GM18498 (cell line): ENCODE measurements around the gene ARPC4.

Experiments
- ATAC-seq: cut with Tn5 transposase; IDR thresholded peaks from one replicate; pipeline ENCODE4 v1.9.1; 2021; ENCODE audit warnings: mild to moderate bottlenecking, moderate library complexity; ENCODE audit not compliant: unreplicated experiment

The ARPC4 gene

DNA sequence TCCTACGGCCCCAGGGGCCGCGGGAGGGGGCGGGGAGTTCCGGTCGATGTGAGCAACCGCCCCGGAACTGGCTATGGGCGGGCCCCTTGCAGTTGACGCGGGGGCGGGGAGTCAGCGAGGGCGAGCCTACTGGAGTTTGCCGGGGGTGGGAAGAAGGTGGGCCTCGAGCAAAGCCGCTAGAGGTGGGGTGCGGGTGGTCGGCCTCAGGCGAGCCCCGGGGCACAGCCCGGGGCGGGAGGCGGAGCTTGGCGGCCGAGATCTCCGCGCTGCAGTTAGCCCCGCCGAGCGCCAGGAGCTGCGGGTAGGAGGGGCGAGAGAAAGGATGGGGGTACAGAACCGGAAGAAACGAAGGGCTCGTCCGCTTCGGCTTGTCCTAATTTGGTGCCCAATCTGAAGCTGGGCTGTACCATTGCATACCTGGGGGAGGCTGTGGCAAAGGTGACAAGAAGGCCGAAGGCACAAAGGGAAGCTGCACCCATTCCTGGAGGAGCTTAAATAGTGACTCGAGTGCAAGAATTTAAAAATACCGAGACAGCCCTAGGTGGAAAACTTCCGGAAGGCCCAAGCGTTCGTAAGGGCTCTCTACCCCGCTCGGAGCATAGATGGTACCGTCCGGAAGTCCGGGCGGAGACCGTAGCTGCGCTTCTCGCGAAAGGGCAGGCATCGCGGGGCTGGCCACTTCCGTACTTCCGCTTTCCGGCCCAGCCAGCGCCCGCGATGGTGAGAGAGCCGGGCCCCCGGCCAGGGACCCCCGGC is at the start of gene ARPC4, which contains the start of gene TADA3:
Gene ARPC4 (plus strand): TSS at position 678 of the 756 bp plus-strand sequence. CDS start 40 bp downstream, at position 718.
Gene TADA3 (minus strand): TSS at position 69 of the 756 bp plus-strand sequence. CDS start 1,007 bp downstream, outside the sequence.
- peak; percentile 82 for ATAC-seq

DNA sequence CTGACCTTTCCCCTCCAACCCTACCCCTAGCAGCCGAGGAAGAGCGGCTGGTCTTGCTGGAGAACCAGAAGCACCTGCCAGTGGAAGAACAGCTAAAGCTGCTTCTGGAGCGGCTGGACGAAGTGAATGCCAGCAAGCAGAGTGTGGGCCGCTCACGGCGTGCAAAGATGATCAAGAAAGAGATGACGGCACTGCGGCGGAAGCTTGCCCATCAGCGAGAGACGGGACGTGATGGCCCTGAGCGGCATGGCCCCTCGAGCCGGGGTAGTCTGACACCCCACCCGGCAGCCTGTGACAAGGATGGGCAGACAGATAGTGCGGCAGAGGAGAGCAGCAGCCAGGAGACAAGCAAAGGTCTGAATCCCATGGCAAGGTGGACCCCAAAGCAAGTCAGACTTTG is 49.3 kb upstream of the ARPC4 start:
- ATAC-seq: no peak

DNA sequence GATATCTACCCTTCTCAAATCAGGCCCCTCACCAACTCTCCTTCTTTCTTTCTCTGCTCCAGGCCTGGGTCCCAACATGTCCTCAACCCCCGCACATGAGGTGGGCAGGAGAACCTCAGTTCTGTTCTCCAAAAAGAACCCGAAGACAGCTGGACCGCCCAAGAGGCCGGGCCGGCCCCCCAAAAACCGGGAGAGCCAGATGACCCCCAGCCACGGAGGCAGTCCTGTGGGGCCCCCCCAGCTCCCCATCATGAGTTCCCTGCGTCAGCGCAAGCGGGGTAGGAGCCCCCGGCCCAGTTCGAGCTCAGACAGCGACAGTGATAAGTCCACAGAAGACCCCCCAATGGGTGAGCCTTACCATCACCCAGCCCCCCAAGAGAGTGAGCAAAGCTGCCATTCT is 48.7 kb upstream of the ARPC4 start:
- ATAC-seq: no peak

DNA sequence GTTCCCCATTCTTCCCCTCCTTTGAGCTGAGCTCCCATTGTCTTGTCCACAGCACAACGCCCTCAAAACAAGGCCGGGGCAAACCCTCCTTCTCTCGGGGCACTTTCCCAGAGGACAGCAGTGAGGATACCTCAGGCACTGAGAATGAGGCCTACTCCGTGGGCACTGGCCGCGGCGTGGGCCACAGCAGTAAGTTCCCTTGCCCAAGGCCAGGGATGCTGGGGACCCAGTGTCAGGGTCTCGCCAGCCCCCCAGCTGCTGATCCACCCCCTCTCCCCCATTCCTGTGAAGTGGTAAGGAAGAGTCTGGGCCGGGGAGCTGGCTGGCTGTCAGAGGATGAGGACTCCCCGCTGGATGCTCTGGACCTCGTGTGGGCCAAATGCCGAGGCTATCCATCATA is 47.4 kb upstream of the ARPC4 start:
- no peak for ATAC-seq

DNA sequence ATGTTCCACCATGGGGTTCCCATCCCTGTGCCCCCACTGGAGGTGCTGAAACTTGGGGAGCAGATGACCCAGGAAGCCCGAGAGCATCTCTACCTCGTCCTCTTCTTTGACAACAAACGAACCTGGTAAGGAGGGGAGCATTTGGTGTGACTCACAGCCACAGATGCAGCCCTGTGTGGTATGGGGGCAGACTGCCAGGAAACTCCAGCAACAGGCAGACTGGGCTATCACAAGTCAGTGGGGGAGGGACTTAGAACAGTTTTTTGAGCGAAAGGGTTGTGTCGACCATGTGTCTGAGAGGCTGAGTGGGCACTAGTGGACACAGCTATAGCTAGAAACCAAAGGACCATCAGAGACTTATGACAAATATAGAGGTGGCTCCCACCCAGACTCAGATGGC is 46.6 kb upstream of the ARPC4 start:
- no peak for ATAC-seq

DNA sequence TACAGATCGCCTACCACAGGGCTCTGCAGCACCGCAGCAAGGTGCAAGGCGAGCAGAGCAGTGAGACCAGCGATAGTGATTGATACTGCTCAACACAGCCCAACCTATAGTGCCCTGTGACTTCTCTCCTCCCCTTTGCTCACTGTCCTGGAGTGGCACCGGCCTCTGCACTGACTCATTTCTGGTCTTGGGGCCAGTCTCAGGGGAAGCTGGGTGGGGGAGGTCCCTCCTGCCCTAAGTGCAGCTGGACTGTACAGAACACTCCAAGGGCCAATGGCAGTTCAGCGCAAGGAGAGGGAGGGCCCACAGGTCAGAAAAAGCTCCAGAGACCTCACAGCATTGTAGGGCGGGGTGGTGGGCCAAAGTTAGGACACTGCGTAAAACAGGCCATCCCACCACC is 45.6 kb upstream of the ARPC4 start:
- ATAC-seq: no peak

DNA sequence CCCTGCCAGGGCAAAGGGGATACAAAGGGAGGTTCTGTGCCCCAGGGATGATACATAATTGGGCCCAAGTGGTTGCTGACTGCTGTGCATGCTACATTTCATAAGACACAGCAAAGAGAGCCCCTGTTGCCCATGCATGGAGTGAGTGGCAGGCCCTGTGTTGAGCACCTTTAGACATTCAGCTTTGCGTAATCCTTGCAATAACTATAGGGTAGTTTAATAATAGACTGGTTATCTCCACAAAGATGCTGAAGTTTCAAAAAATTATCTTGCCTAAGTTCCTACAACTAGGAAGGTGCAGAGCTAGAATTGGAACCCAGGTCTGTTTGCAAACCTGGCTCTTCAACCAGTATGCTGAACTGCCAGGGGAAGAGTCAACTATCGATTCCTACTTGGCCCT is 44.9 kb upstream of the ARPC4 start:
- ATAC-seq: no peak

DNA sequence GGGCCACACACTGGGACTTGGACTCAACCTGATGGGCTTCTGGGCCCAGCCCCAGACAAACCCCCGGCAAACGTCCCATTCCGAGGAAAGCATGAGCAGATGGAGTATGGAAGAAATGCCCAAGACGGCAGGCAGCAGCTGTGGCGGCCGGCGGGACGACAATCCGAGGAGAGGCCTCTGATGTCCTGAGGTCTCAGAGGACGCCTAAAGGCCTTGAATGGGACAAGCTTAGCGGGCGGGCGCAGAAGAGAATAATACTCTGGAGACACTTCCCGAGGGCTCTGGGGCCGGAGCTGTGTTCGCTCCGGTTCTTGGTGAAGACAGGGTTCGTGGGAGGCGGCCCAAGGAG is 43.6 kb upstream of the ARPC4 start:
- no peak for ATAC-seq

DNA sequence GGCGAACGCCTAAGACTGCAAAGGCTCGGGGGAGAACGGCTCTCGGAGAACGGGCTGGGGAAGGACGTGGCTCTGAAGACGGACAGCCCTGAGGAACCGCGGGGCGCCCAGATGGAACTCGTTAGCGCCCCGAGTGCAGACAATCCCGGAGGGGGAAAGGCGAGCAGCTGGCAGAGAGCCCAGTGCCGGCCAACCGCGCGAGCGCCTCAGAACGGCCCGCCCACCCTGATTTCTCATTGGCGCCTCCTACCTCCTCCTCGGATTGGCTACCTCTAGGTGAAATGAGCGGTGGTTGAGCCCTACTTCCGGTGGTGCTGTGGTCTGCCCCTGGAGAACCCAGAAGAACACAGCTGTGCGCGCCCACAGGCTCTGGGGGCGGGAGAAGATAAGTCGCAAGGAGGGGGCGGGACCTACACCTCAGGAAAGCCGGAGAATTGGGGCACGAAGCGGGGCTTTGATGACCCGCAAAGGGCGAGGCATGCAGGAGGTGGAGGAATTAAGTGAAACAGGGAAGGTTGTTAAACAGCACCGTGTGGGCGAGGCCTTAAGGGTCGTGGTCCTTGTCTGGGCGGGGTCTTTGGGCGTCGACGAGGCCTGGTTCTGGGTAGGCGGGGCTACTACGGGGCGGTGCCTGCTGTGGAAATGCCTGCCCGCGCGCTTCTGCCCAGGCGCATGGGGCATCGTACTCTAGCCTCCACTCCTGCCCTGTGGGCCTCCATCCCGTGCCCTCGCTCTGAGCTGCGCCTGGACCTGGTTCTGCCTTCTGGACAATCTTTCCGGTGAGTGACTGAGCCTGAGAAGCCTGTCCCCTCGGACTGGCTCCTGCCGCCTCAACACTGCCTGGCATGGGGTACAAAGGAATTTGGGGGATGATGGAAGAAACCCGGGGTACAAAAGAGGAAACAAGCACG is 43.0 kb upstream of the ARPC4 start, which contains the start of gene OGG1:
Gene OGG1 (plus strand): TSS at position 308 of the 911 bp plus-strand sequence. CDS start 335 bp downstream, at position 643.
- ATAC-seq: peak; percentile 92

DNA sequence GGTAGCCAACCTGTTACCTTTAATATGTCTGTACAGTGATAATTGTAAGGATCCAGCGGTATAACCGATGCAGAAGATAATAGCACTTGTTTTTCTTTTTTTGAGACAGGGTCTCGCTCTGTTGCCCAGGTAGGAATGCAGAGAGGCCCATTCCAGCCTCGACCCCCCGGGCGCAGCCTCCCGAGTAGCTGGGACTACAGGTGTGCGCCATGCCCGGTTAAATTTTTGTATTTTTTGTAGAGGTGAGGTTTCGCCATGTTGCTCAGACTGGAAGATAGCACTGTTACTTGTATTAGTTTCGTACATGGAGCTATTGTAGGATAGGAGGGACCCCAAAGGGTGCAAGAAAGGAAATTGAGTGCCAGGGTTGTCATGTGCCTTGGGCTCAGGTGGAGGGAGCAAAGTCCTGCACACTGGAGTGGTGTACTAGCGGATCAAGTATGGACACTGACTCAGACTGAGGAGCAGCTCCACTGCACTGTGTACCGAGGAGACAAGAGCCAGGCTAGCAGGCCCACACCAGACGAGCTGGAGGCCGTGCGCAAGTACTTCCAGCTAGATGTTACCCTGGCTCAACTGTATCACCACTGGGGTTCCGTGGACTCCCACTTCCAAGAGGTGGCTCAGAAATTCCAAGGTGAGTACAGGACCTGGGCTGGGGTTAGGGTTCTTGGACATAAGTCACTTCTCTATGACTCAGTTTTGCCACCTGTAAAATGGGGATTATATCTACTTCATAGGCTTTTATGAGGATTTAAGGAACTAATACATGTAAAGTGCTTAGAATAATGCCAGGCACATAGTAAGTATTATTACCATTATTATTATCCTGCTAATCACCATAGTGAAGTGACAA is 42.1 kb upstream of the ARPC4 start:
- no peak for ATAC-seq

DNA sequence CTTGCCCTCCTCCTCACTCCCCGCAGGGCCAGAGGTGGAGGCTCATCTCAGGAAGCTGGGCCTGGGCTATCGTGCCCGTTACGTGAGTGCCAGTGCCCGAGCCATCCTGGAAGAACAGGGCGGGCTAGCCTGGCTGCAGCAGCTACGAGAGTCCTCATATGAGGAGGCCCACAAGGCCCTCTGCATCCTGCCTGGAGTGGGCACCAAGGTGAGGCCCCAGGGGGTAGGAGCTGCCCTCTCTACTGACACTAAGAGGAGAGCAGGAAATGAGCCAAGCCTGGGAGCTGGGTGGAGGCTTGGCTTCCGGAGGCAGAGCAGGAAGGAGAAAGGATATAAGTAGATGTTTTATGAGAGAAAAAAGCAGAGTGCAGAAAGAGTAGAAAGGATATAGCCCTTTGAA is 38.2 kb upstream of the ARPC4 start:
- no peak for ATAC-seq

DNA sequence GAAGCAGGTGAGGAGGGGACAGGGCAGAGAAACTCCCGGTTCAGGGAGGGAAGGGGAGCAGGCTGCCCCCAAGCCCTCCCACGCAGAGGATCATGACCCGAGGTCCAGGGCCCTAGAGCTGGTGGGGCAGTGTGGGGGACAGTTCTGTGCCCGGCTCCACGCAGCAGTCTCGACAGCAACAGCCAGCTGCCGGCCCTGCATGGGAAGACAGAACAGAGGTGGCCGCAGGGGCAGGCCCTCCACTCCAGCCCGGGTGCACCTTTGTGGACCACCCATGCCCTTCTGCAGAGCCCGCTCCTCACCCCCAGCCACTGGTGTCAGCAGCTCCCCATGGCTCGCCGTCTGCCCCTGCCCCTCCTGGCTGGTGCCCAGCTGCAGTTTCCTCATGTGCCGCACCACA is 35.5 kb upstream of the ARPC4 start:
- no peak for ATAC-seq

DNA sequence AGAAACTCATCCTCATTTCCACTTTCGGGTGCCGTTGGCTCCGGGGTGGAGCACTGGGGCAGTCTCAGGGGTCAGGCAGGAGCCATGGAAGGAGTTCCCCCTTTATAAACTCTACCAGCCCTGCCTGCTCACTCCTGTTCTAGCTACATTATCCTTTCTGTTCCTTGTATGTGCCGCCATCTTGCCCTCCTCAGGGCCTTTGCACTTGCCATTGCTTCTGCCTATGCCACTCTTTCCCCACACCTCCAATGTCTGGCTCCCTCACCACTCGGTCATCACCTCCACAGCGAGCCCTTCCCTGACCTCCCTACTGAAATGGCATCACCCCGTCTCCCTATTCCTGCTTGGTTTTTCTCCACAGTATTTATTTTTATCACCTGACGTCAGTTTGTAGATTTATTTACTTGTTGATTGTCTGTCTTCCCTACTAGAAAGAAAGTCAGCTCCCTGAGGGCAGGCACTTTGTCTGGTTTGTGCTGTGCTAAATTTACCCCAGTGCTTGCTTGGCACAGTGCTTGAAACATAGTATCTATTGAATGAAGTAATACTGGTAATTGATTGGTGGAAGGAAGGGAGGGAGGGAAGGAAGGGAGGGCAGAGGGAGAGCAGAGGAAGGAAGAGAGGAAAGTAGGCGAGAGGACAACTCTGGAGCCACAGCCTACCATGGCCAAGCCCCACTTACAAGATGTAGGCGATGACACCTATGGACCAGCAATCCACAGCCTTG is 31.9 kb upstream of the ARPC4 start:
- ATAC-seq: no peak

DNA sequence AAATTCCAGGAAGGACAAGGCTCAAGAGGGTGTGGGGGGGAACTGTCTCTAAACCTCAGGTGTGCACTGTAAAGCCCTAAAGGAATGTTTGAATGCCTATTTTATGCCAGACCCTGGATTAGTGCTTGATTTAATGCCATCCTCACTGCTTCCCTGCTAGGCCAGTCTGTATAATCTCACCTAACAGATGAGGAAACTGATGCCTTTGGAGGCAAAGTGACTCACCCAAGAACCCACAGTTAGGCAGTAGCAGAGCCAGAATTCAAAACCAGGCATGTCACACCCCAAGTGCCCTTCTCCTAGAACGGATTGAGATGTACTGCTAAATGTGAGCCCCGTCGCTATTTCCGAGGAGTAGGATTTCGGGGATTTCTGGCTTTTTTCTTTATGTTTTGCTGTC is 31.0 kb upstream of the ARPC4 start:
- ATAC-seq: no peak

DNA sequence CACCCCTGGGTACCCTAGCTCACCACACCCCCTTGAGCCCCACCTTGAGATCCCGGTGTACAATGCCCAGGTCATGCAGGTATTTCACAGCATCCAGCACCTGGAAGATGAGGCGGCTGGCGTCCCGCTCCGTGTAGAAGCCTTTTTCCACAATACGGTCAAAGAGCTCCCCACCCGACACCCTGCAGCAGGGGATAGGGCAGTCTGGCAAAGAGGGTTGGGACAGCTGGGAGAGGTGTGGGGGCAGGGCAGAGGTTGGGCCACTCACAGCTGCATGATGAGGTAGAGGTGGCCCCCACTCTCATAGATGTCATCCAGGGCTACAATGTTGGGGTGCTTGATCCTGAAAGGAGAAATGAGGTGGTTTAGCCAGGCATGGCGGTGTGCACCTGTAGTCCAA is 30.0 kb upstream of the ARPC4 start:
- no peak for ATAC-seq

DNA sequence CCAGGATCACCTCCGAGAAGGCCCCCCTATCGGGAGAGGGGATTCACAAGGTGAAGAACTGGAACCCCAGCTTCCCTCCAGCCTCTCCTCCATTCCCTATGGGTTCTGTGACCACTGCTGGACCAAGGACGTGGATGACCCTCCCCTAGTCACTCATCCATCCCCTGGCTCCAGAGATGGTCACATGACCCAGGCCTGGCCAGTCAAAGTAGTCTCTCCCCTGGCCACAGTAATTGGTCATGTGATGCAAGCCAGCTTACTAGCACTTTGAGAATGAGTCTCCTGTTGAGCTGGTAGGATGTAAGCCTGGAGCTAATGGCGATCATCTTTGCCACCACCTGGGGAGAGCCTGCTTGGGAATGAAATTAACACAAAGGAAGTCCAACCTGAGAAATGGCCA is 27.0 kb upstream of the ARPC4 start:
- ATAC-seq: no peak

DNA sequence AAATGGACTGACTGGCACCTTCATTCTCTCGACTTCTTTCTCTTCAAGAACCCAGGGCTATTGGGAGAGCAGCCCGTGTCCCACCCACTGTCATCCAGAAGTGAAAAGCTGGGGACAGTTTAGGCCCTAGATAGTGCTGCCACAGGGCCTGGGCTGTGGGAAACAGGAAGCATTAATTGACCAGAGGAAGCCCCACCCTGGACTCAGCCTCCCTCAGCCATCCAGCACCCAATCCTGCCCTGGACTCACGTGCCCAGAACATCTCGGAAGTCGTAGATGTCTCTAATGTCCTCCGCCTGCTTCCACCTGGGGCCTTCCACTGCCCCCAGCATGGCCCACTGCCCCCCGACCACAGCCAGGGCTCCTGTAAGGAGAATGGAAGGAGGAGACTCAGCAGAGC is 25.5 kb upstream of the ARPC4 start:
- no peak for ATAC-seq

DNA sequence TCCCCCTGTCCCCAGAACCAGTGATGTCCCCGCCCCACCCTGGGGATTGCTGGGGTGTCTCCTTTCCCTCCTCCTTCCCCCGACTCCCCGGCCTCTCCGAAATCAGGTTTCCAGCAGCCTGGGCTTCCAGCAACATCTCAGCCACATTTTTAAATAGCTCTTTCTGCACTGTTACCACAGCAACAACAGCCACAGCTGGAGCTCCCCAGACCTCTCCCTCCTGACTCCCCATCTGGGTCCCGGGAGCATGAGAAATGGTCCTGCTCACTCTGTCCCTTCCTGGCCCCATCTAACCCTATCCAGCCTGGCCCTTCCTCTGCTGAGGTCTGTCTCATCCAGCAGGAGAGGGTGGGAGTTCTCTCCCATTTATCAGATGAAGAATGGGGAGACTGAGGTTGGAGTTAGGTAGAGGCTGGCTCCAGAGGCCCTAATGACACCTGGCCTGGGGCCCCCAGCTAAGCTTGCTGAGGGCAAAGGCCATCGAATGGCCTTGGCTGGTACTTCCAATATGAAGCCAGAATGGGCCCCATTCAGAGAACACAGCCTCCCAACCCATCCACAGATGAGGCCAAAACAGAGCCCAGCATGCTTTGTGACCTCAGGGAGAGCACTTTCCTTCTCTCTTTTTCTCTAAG is 24.6 kb upstream of the ARPC4 start:
- no peak for ATAC-seq

DNA sequence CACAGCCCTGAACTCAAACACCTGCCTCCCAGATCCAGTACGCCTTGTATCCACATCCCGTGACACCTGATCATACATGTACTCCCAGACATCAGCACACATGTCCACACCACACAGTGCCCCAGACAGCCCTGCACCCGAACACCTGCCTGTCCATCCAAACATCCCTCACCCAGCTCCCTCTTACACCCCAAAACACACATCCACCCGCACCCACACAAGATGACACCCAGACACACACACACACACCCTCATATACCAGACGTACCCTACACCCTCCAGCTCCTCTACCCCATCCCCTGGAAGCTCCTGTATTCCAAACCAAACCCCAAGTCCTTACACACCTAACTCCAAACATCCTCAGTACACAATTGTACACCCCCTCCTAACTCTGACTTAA is 23.9 kb upstream of the ARPC4 start:
- no peak for ATAC-seq
